GM20000 (cell line): ENCODE results near the gene ARHGAP4.

ENCODE experiments used
- DNase-seq: peaks from one replicate; pipeline ENCODE4 v3.0.0; 2012; ENCODE audit warnings: low spot score
- CTCF ChIP-seq: IDR thresholded peaks from 2 replicates; pipeline ENCODE4 v1.5.1; 2012; ENCODE audit warnings: mild to moderate bottlenecking, control low read depth; ENCODE audit errors: extremely low read depth, missing control alignments

ARHGAP4 gene

DNA sequence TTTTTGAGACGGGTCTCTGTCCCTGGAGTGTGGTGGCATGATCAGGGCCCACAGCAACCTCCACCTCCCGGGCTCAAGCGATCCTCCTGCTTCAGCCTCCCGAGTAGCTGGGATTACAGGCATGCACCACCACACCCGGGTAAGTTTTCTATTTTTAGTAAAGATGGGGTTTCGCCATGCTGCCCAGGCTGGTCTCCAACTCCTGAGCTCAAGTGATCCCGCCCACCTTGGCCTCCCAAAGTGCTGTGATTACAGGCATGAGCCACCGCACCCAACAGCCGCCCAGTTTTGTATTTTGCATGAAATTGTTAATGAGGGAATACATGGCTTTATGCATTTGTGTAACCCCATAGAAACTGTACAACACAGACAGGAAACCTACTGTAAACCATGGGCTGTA is 2.8 kb upstream of the ARHGAP4 start:
- TF ChIP-seq CTCF, result no peak

DNA sequence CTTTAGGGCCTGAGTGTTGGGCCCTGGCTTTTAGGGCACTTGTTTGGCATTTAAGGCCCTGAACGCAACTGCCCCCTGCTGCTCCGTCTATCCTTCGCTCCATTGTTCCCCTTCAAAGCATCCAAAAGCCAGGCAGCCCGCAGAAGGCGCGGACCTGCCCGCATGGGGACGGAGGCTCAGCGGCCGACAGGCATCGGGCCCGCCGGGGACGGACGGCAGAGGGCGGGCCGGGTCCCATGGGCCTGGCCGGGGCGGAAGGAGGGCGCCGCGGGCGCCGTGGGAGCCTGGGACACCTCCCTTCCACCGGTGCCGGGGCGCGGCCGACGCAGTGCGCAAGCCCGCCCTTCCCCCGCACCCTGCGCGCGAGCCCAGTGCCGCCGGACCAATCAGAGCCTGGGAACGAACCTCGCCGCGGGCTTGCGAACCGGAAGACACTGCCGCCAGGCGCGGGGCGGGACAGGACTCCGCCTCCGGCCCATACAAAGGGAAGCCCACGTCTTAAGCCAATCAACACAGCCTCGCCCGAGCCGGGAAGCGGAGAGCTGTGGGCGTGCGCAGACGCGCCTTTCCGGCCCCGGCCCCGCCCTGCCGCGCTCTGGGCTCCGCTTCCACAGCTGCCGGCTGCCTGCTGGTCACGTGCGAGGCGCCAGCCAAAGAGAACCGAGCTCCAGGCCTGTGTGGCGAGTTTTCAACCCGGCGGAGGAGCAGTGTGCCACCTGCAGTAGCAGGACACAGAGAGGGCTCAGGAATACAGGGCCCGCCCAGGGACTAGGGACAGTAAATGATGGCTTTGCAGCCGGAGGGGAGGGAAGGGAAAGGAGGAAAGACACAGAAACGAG is 2.1 kb upstream of the ARHGAP4 start:
- DNase-seq, result peak; percentile 95
- TF ChIP-seq CTCF, result no peak

More for the DNA sequence above, 2.8 kb upstream of the ARHGAP4 start:
- no peak for DNase-seq

DNA sequence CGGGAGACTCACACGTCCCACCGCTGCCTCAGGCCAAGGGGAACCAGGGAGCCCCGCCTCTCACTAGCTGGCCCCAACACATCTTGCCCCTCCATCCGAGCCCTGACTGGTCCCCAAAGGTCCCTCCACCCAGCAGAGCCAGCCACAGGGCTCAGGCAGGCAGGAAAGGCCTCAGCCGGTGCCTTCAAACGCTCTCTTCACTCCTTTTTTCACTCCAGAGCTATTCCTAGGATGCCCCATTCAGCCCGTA is 1.5 kb upstream of the ARHGAP4 start:
- DNase-seq, result no peak
- TF ChIP-seq CTCF, result no peak

- TF ChIP-seq CTCF, result no peak
- DNase-seq, result peak; percentile 86
Observed at GRCh38 chrX:153926858-153927671, 1.0 kb upstream of the ARHGAP4 start.

GRCh38 chrX:153926552-153926857 is 441 bp upstream of the ARHGAP4 start:
- no peak for TF ChIP-seq CTCF
- no peak for DNase-seq

- no peak for TF ChIP-seq CTCF
- peak; percentile 39 for DNase-seq
Observed at GRCh38 chrX:153925387-153925738, 701 bp downstream of the ARHGAP4 start.

- TF ChIP-seq CTCF, result no peak
- peak; percentile 54 for DNase-seq
Observed at GRCh38 chrX:153924149-153924861, 1.8 kb downstream of the ARHGAP4 start.
